Fibroblast of skin of back (primary cell): ENCODE measurements around the gene PPM1H.

ENCODE experiments used
- DNase-seq: peaks from one replicate; pipeline ENCODE4 v3.0.0-alpha.2; 2013

PPM1H gene

GRCh38 chr12:62640910-62641448 lies 294.0 kb downstream of the PPM1H start:
- DNase-seq, result peak; percentile 72

DNA sequence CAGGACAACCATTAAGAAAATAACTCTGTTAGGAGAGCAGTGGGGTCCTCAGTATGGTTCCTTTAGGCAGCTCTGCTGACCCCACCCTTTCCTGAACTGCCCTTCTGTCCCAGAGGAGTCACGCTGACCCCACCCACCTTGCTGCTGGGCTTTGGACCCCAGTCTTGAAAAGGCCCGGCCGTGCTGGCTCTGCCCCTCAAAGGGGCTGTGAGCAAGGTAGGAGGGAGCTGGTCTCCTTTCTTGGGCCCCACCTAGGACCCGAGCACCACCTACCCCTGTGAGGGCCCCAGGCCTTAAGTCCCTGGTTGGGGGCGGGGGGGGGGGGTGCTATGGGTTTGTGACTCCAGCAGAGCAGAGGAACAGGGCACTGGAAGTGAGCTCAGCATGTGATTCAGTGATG lies 297.3 kb downstream of the PPM1H start:
- no peak for DNase-seq

GRCh38 chr12:62635649-62636048 lies 299.3 kb downstream of the PPM1H start:
- no peak for DNase-seq

DNA sequence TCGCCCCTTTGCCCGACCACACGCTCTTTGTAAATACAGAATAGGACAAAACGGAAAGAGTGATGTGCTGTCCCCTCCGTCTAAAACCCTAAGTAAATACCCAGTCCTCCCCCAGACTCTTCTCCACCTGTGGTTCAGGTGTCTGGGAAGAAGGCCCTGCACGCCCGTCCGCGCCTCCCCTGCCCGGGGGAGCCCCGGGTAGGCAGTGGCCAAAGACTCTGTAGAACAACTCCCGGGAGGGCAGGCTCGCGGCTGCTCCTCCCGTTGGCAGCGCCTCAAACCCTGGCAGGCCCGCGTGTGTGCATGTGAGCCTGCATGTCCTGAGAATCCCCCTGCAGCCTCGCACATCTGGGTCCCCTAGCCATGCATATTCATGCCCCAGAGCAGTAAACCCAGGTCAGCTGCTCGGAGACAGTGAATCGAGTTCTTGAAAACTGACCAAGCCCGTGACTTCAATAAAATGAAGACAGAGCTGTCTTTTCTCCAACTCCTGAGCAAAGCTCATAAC lies 302.5 kb downstream of the PPM1H start:
- peak; percentile 32 for DNase-seq

DNA sequence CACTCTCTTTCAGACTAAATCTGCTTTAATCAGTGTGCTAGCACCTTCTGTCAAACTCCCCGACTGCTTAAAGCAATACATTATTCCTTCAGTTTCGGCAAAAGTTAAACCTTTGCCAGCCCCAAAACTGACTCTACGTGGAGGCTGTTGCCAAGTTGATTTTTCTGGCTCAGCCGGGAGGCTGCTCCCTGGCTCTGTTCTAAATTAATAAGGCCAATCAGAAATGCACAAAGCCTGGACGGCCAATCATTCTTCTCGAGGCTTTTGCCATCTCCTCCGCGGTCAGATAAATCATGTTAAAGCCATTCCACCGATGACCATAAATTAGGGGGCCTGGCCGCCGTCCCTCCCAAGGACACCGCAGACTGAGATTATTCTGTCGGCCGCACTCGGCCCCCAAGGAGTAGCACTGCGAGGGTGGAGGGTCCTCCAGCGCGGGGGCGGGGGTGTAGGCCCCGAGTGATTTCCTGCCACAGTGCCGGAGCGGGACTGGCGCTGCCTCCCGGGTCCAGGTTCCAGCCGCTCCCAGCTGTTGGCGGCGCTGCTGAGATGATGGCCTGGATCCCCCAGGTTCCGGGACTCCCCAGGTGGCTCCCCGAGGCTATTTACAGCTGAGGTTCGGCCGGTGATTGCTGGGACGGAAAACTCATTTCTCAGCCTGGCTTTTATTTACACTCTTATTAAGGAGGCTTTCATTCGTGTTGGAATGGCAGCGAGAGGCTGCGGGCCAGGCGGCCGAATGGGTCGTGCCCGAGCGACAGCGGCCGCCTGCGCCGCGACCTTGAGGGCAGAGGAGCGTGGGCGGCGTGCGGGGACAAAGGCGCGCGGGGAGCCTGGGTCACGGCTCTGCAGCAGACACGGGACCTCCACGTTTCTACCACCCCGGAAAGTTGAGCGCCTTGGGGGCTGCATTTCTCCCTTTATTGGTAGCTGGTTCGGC lies 303.2 kb downstream of the PPM1H start:
- peak; percentile 78 for DNase-seq

DNA sequence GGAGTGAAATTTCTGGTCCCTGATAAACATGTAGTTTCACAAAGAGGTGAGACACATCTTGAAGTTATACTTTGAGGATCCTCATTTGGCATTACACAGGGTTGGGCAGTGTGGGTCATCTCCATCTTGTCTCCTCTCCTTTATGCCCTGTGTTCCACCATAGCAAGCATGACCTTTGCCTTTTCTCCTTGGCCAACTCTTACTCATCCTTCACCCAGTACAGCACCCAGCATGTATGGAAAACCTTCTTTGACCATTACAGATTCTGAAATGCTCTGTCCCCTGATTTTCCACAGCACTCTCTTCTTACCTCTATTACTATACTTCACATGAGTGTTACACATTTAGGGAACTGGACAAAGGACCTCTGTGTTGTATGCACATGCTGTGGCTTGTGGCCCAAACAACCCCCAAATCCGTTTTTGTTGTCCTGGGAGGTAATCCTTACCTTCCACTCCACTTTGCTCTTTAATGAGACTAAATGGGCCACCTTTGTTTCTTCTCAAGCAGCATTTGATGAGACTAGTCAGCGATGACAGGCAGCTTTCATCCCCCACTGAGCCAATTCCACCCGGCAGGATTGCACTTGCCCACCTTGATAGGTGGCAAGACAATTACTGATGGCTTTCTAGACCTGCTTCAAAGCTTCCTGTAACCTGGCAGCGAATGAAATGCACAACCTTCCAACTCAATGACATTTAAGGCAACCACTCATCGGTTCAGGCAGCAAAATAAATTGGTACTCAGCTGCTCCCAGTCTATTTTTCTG lies 304.8 kb downstream of the PPM1H start:
- no peak for DNase-seq

DNA sequence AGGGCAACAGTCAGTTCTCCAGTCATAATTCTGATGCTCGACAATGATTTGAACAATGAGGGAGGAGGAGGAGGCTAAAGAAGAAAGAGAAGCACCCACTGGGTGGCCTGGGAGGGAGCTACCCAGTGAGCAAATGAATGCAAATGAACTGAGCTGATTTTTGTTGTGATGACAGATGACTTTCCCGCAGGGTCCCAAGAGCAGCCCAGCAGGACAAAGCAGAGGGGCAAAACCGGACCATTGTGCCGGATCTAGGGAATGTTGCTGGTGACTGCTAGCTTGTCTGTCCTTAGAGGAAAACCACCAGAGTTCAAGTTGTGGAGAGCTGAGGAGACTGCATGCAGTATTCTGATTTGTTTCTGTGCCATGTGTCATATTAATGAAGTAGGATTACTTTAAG lies 305.5 kb downstream of the PPM1H start:
- no peak for DNase-seq

DNA sequence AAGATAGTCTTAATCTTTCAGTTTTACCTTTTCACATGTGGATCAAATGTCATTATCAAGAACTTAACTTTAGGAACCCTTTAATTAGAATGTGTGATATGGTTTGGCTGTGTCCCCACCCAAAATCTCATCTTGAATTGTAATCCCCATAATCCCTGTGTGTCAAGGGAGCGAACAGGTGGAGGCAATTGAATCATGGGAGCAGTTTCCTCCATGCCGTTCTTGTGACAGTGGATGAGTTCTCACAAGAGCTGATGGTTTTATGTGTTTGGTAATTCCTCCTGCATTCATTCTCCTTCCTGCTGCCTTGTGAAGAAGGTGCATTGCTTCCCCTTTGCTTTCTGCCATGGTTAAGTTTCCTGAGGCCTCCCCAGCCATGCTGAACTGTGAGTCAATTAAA lies 307.8 kb downstream of the PPM1H start:
- no peak for DNase-seq

GRCh38 chr12:62625228-62625627 lies 309.7 kb downstream of the PPM1H start:
- no peak for DNase-seq

DNA sequence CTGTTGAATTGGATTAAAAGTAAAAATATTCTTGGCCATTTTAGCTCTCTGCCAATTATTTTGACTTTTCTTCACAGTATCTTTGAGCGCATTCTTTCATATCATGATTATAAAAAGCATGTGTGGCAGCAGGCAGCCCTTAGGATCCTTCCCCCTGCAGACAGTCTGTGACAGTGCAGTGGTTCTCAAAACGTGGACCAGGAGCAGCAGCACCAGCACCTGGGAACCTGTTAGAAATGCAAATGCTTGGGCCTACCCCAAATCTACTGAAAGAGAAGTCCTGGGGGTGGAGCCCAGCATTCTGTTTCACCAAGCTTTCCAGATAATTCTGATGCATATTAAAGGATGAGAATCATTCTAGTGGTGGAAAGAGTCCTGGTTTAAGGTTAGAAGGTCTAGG lies 312.8 kb downstream of the PPM1H start:
- DNase-seq, result no peak

GRCh38 chr12:62621101-62621638 lies 313.8 kb downstream of the PPM1H start:
- DNase-seq, result no peak

GRCh38 chr12:62618930-62619329 lies 316.0 kb downstream of the PPM1H start:
- no peak for DNase-seq

GRCh38 chr12:62618319-62618718 lies 316.6 kb downstream of the PPM1H start:
- DNase-seq, result no peak

DNA sequence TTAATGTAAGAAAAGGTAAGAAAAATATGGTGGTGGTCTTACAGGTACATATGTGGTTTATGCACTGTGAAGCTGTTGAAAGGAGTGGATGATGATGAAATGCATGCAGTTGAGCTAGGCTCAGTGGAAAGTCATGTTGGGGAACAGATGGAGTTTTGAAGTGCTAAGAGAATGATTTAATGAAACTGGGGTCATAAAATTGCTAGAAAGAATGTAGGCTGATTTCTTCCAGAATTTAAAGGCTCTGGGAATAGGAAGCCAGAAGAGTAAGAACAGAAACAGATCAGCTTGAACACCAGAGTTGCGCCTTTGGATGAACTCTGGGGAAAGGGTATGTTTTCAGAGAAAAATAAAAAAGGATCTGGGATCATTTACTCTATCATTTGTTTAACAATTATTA lies 321.9 kb downstream of the PPM1H start:
- DNase-seq, result no peak

DNA sequence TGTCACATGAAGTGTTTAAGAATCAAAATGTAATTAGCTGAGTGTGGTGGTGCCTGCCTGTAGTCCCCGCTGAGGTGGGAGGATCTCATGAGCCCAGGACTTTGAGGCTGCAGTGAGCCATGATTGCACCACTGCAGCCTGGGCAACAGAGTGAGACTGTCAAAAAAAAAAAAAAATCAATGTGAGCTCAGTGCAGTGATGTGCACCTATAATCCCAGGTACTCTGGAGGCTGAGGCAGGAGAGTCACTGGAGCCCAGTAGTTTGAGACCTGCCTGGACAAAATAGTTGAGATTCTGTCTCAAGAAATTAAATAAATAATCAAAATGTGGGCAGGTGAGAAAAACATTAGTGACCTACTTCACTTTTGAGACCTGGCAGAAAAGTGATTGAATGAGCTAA lies 328.3 kb downstream of the PPM1H start:
- DNase-seq, result no peak

DNA sequence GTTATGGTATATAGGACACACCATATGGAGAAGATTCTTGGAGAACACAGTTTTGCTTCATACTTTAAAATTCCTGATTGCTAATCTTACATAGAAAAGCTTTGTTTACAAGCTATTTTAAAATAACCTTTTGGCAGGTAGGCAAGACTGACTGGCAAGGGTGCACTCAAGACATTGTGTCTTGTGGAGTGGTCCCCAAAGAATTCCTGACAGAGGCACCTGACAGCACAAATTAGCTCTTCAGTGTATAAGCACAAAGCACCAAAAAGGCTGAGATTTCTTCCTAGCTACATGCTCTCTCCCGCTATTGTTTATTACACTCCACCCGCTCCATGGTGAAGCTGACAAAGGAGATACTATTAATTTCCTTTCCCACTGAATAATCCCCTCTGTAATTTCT lies 329.0 kb downstream of the PPM1H start:
- DNase-seq, result no peak

- DNase-seq, result peak; percentile 37
Observed at GRCh38 chr12:62604871-62605270, 330.1 kb downstream of the PPM1H start.

- no peak for DNase-seq
Observed at GRCh38 chr12:62604373-62604772, 330.6 kb downstream of the PPM1H start.

DNA sequence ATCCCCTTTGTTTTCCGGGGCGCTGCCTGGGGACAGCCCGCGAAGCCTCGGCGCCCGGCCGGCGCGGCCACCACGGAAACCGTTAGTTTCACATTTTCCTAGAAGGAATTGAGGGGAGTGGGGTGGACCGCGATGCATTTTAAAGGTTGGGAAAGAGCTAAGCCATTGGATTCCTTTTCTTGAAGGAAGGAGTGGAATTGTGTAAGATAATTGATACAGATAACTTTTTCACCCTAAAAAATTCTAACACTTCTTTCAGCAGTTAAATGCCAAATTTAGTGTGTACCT lies 331.2 kb downstream of the PPM1H start:
- no peak for DNase-seq

- peak; percentile 91 for DNase-seq
Observed at GRCh38 chr12:62603061-62603810, 331.7 kb downstream of the PPM1H start.

- DNase-seq, result peak; percentile 93
Observed at GRCh38 chr12:62602255-62603060, 332.5 kb downstream of the PPM1H start.

- no peak for DNase-seq
Observed at GRCh38 chr12:62601765-62602164, 333.2 kb downstream of the PPM1H start.
